Mesendoderm (in vitro differentiated cells): Measurements from ENCODE around the gene FAM32A.
"Not testable (repeated sequence)": the region's sequence is repeated elsewhere in the genome, so short reads cannot be mapped to it uniquely, and the experiment has no call there.

Experiments used
- DNase-seq: peaks from one replicate; pipeline ENCODE4 v3.0.0; 2013
- H2AK5ac ChIP-seq: 2 replicates; pipeline ENCODE4 v1.6.1; 2013; ENCODE audit warnings: low read length, inconsistent platforms
- H2BK120ac ChIP-seq: 2 replicates; pipeline ENCODE4 v1.6.1; 2013; ENCODE audit warnings: low read depth, mild to moderate bottlenecking, low read length, moderate library complexity, mixed read lengths
- H2BK15ac ChIP-seq: replicated peaks from 2 replicates; pipeline ENCODE4 v1.6.1; 2013; ENCODE audit warnings: low read depth, mild to moderate bottlenecking, moderate library complexity
- H2BK5ac ChIP-seq: 2 replicates; pipeline ENCODE4 v1.6.1; 2013; ENCODE audit warnings: low read length, inconsistent platforms
- H3K18ac ChIP-seq: 2 replicates; pipeline ENCODE4 v1.6.1; 2013; ENCODE audit warnings: mild to moderate bottlenecking, low read length, mixed read lengths
- H3K23ac ChIP-seq: one replicate; pipeline ENCODE4 v1.6.1; 2013; ENCODE audit warnings: low read length
- H3K27ac ChIP-seq: 2 replicates; pipeline ENCODE4 v1.5.1; 2013; ENCODE audit warnings: low read depth, mild to moderate bottlenecking, inconsistent platforms, low read length, moderate library complexity
- H3K27me3 ChIP-seq: 2 replicates; pipeline ENCODE4 v1.6.1; 2013; ENCODE audit warnings: low read length, control low read depth, mild to moderate bottlenecking, inconsistent platforms; ENCODE audit not compliant: insufficient read depth, poor library complexity
- H3K36me3 ChIP-seq: 2 replicates; pipeline ENCODE4 v1.6.1; 2013; ENCODE audit warnings: low read length, inconsistent platforms; ENCODE audit not compliant: control insufficient read depth, insufficient read depth
- H3K4ac ChIP-seq: one replicate; pipeline ENCODE4 v1.6.1; 2013; ENCODE audit warnings: low read depth, mild to moderate bottlenecking, low read length, moderate library complexity
- H3K4me1 ChIP-seq: 2 replicates; pipeline ENCODE4 v1.6.1; 2013; ENCODE audit warnings: low read depth, low read length, inconsistent platforms; ENCODE audit not compliant: control insufficient read depth
- H3K4me2 ChIP-seq: 2 replicates; pipeline ENCODE4 v1.6.1; 2013; ENCODE audit warnings: low read length
- H3K4me3 ChIP-seq: 2 replicates; pipeline ENCODE4 v1.5.1; 2013; ENCODE audit warnings: mild to moderate bottlenecking, low read length
- H3K56ac ChIP-seq: one replicate; pipeline ENCODE4 v1.6.1; 2013; ENCODE audit warnings: low read length
- H3K79me1 ChIP-seq: 2 replicates; pipeline ENCODE4 v1.6.1; 2013; ENCODE audit warnings: low read length, inconsistent platforms
- H3K79me2 ChIP-seq: 2 replicates; pipeline ENCODE4 v1.6.1; 2013; ENCODE audit warnings: mild to moderate bottlenecking, low read length; ENCODE audit not compliant: control insufficient read depth, insufficient read depth
- H3K9ac ChIP-seq: 2 replicates; pipeline ENCODE4 v1.6.1; 2013; ENCODE audit warnings: low read length, inconsistent platforms
- H4K5ac ChIP-seq: one replicate; pipeline ENCODE4 v1.6.1; 2013; ENCODE audit warnings: low read length
- H4K8ac ChIP-seq: one replicate; pipeline ENCODE4 v1.6.1; 2013; ENCODE audit warnings: low read depth, mild to moderate bottlenecking, control low read depth, low read length, moderate library complexity
- WGBS: extraction: QIAGEN DNeasy Blood & Tissue Kit; methylation state at CpG from one replicate; pipeline ENCODE4 v1.1.7; 2013; ENCODE audit warnings: low lambda C conversion rate, missing lambda C conversion rate; ENCODE audit not compliant: insufficient coverage; ENCODE audit errors: extremely low coverage; 5-methylcytosine and 5-hydroxymethylcytosine counted together

The FAM32A gene

GRCh38 chr19:16167055-16167454 lies 18.2 kb upstream of the FAM32A start:
- H3K4me1 ChIP-seq: no peaks in the 10 kb centered on the region
- H3K79me2 ChIP-seq: no peaks in the 10 kb centered on the region
- H3K9ac ChIP-seq: no peak overlapping the region
- H2BK120ac ChIP-seq: no peak overlapping the region
- H3K36me3 ChIP-seq: no peaks in the 10 kb centered on the region
- no peak overlapping the region for H3K4me2 ChIP-seq
- H4K5ac ChIP-seq: no peak overlapping the region
- no peaks in the 10 kb centered on the region for H3K27me3 ChIP-seq
- H2BK5ac ChIP-seq: no peak overlapping the region
- no peak overlapping the region for H4K8ac ChIP-seq
- no peak overlapping the region for H3K56ac ChIP-seq
- no peak overlapping the region for H3K23ac ChIP-seq
- H3K79me1 ChIP-seq: no peaks in the 10 kb centered on the region
- H2BK15ac ChIP-seq: no peak overlapping the region
- H3K4me3 ChIP-seq: no peak overlapping the region
- H3K4ac ChIP-seq: no peak overlapping the region
- no peak overlapping the region for H3K27ac ChIP-seq
- WGBS: no CpG with 5 or more reads among the region's 5 CpGs
- no peak overlapping the region for H2AK5ac ChIP-seq
- DNase-seq: no peak
- no peak overlapping the region for H3K18ac ChIP-seq

GRCh38 chr19:16168465-16169081 lies 16.6 kb upstream of the FAM32A start:
- H3K27ac ChIP-seq: no peak overlapping the region
- no peak overlapping the region for H3K4ac ChIP-seq
- no peak overlapping the region for H2AK5ac ChIP-seq
- peak; percentile 11 for DNase-seq
- H2BK5ac ChIP-seq: no peak overlapping the region
- H3K4me2 ChIP-seq: no peak overlapping the region
- no peak overlapping the region for H4K5ac ChIP-seq
- H3K27me3 ChIP-seq: no peaks in the 10 kb centered on the region
- H3K23ac ChIP-seq: no peak overlapping the region
- H3K79me2 ChIP-seq: no peaks in the 10 kb centered on the region
- H3K79me1 ChIP-seq: no peaks in the 10 kb centered on the region
- H3K9ac ChIP-seq: no peak overlapping the region
- no peak overlapping the region for H4K8ac ChIP-seq
- no peaks in the 10 kb centered on the region for H3K36me3 ChIP-seq
- no peak overlapping the region for H2BK15ac ChIP-seq
- H3K4me1 ChIP-seq: no peaks in the 10 kb centered on the region
- WGBS: no CpG with 5 or more reads among the region's 2 CpGs
- H2BK120ac ChIP-seq: no peak overlapping the region
- no peak overlapping the region for H3K56ac ChIP-seq
- no peak overlapping the region for H3K4me3 ChIP-seq
- no peak overlapping the region for H3K18ac ChIP-seq

GRCh38 chr19:16170134-16170533 lies 15.1 kb upstream of the FAM32A start:
- Histone ChIP-seq H4K5ac (no peak overlapping the region), H3K56ac (no peak overlapping the region), H3K27ac (no peak overlapping the region), H3K4me2 (no peak overlapping the region), H3K9ac (no peak overlapping the region), H3K79me2 (no peaks in the 10 kb centered on the region), H3K79me1 (no peaks in the 10 kb centered on the region), H3K4ac (no peak overlapping the region), H3K27me3 (no peaks in the 10 kb centered on the region), H2BK120ac (no peak overlapping the region), H2AK5ac (no peak overlapping the region), H2BK5ac (no peak overlapping the region), H3K4me3 (no peak overlapping the region), H4K8ac (no peak overlapping the region), H3K23ac (no peak overlapping the region), H3K36me3 (no peaks in the 10 kb centered on the region), H3K4me1 (no peaks in the 10 kb centered on the region), H3K18ac (no peak overlapping the region), H2BK15ac (no peak overlapping the region)
- DNase-seq: no peak
- WGBS: no CpG with 5 or more reads among the region's 1 CpG

- no peak overlapping the region for H3K4ac ChIP-seq
- no peak overlapping the region for H3K27ac ChIP-seq
- no peak overlapping the region for H3K56ac ChIP-seq
- DNase-seq: no peak
- no peak overlapping the region for H3K4me3 ChIP-seq
- no peak overlapping the region for H4K5ac ChIP-seq
- H3K4me2 ChIP-seq: no peak overlapping the region
- H3K36me3 ChIP-seq: no peaks in the 10 kb centered on the region
- no peak overlapping the region for H2BK120ac ChIP-seq
- H2BK5ac ChIP-seq: no peak overlapping the region
- no peak overlapping the region for H3K23ac ChIP-seq
- H3K27me3 ChIP-seq: no peaks in the 10 kb centered on the region
- no peak overlapping the region for H3K18ac ChIP-seq
- H2BK15ac ChIP-seq: no peak overlapping the region
- H2AK5ac ChIP-seq: no peak overlapping the region
- no CpG with 5 or more reads among the region's 2 CpGs for WGBS
- no peaks in the 10 kb centered on the region for H3K79me2 ChIP-seq
- H3K4me1 ChIP-seq: no peaks in the 10 kb centered on the region
- no peaks in the 10 kb centered on the region for H3K79me1 ChIP-seq
- H4K8ac ChIP-seq: no peak overlapping the region
- no peak overlapping the region for H3K9ac ChIP-seq
Observed at GRCh38 chr19:16175954-16176353, 9.3 kb upstream of the FAM32A start.

GRCh38 chr19:16178866-16179265 lies 6.3 kb upstream of the FAM32A start:
- H3K9ac ChIP-seq, H3K4ac ChIP-seq, H3K27me3 ChIP-seq, H3K36me3 ChIP-seq, H2BK5ac ChIP-seq, H3K23ac ChIP-seq, H2BK15ac ChIP-seq, H3K4me1 ChIP-seq, H2BK120ac ChIP-seq, H3K4me2 ChIP-seq, H3K56ac ChIP-seq, H4K5ac ChIP-seq, H3K27ac ChIP-seq, H4K8ac ChIP-seq, DNase-seq, H3K79me2 ChIP-seq, H3K18ac ChIP-seq, H2AK5ac ChIP-seq, H3K4me3 ChIP-seq, H3K79me1 ChIP-seq: not testable (repeated sequence)
- no CpG with 5 or more reads among the region's 5 CpGs for WGBS

- H2BK120ac ChIP-seq: no peak overlapping the region
- H3K4ac ChIP-seq: no peak overlapping the region
- no peak overlapping the region for H3K23ac ChIP-seq
- no peaks in the 10 kb centered on the region for H3K4me1 ChIP-seq
- no peaks in the 10 kb centered on the region for H3K79me1 ChIP-seq
- no peak overlapping the region for H3K4me3 ChIP-seq
- WGBS: 100% methylated on average over 1 of the region's 4 CpGs
- H4K5ac ChIP-seq: no peak overlapping the region
- H3K18ac ChIP-seq: no peak overlapping the region
- H2BK5ac ChIP-seq: no peak overlapping the region
- no peak overlapping the region for H3K56ac ChIP-seq
- H3K79me2 ChIP-seq: no peaks in the 10 kb centered on the region
- peak; percentile 93 for DNase-seq
- H3K27ac ChIP-seq: no peak overlapping the region
- no peak overlapping the region for H3K9ac ChIP-seq
- H3K27me3 ChIP-seq: no peaks in the 10 kb centered on the region
- no peak overlapping the region for H3K4me2 ChIP-seq
- no peaks in the 10 kb centered on the region for H3K36me3 ChIP-seq
- H2AK5ac ChIP-seq: no peak overlapping the region
- no peak overlapping the region for H2BK15ac ChIP-seq
- H4K8ac ChIP-seq: no peak overlapping the region
Observed at GRCh38 chr19:16180611-16181010, 4.6 kb upstream of the FAM32A start.
